Renal cortex interstitium (tissue), 11 donors: ENCODE results near the gene RFC3. TPM values are rescaled to one million over a fixed set of nuclear protein-coding genes. Genes with fewer than 3 reads are reported as not detected.

Source experiments
- DNase-seq, 11 donors: peaks; one replicate each; pipeline ENCODE4 v3.0.0-alpha.2; 2013; ENCODE audit warnings: low read depth in 9 of 11, low spot score in 4 of 11; ENCODE audit errors: extremely low read depth in 1 of 11
- polyA plus RNA-seq, 3 donors: library from polyadenylated mRNA; unstranded; fragments of 120-200 nt; gene quantifications; one replicate each; pipeline ENCODE4 v1.2.1, GENCODE V29; 2013; ENCODE audit not compliant: insufficient read length in 3 of 3

The RFC3 gene
- polyA plus RNA-seq, 3 donors, result 21.7 to 30.4 (median 25.1) TPM

DNA sequence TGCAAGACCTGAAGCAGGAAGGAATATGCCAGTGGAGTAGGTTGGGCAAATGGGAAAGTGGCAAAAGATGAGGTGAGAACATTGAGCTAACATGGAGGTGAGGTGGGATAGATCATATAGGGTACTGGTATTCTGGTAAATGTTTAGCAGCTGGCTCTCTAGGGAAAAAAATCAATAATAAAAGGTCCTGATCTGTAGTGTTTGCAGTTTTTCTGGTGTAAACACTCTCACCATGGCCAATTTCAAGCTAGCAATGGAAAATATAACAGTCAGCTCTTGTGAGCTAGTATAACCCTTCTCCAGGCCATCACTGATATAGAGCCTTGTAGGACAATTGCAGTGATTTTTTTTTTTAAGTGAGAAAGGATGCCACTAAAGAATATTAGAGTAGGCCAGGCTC lies 31.3 kb downstream of the RFC3 start:
- DNase-seq, result no peak

DNA sequence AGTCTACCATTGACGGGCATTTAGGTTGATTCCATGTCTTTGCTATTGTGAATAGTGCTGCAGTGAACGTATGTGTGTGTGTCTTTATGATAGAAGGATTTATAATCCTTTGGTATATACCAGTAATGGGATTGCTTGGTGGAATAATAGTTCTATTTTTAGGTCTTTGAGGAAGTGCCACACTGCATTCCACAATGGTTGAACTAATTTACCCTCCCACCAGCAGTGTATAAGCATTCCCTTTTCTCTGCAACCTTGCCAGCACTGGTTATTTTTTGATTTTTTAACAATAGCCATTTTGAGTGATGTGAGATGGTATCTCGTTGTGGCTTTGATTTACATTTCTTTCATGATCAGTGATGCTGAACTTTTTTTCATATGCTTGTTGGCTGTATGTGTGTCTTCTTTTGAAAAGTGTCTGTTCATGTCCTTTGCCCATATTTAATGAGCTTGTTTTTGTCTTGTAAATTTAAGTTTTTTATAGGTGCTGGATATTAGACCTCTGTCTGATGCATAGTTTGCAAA lies 37.5 kb downstream of the RFC3 start:
- DNase-seq, result no peak

DNA sequence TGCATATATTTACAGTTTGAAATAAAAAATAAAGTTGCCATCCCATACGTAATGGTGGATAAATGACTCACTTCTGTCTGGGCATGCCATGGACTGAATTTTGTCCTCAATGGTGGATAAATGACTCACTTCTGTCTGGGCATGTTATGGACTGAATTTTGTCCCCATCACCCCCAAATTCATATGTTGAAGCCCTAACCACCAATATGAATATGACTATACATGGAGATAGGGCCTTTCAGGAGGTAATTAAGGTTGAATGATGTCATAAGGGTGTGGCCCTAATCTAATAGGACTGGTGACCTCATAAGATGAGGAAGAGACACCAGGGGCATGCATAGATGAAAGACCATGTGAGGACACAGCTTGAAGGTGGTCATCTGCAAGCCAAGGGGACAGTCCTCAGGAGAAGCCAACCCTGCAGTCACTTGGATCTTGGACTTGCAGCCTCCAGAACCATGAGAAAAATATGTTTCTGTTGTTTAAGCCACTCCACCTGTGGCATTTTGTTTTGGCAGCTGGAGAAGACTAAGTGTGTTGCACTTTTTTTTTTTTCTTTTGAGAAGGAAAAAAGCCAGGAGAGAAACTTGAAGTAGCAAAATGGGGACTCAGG lies 41.8 kb downstream of the RFC3 start:
- no peak for DNase-seq

DNA sequence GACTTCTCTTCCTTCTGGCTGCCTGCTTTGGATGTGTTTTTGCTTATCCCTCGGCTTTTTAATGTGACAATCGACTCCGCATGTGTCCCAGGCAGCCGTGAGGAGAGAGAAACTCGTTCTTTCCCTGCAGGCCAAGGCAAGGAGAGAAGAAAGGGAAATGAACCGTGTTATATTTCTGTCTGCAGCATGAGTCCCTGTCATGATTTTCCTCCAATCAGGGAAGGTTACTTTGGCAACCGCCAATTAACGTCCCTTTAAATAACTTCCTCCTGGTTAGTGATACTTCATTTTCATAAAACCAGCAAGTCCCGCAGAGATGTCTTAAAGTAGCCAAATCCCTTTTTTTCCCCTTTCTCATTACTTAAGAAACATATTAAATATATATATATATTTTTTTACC lies 42.6 kb downstream of the RFC3 start:
- no peak for DNase-seq

GRCh38 chr13:33862016-33862415 lies 44.1 kb downstream of the RFC3 start:
- peak in 1 of 11 donors; percentile 4 for DNase-seq

DNA sequence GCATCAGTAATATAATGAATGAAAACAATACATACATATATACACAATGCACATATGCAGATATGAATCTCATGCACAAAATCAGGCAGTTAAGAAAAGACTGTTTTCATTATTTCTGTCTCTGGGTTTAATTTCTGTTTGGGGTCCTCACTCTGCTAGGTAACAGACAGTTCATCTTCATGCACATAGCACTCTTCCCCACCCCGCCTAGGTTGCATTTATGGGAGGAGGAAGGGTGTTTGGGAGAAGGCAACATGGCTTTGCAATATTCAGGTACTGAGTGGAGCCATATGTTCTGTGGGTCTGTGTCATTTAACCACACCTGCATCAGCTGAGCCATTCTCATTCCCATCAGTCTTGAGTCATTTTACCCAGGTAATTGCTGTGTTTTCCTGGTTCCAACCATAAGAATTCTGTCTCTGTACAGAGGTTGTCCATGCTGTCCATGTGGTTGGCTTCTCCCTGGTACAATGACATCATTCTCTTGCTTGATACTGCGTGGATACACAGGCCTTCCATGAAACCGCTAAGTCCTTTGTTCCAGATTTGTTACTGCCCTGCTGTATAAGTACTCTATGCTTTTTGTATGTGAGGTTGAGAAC lies 45.3 kb downstream of the RFC3 start:
- DNase-seq, result no peak

DNA sequence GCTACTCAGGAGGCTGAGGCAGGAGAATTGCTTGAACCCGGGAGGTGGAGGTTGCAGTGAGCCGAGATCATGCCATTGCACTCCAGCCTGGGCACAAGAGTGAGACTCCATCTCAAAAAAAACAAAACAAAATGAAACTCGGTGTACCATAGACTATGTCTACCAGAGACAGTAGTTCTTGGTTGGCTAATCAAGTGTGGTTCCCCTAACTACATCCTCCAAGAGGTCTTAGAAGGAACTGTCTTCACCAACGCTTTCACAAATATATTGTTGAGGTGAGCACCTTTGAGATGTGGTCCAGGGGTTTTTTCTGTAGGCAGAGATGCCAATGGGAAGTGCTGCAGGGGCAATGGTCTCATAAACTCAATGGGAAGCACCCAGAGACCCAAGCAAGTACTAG lies 48.0 kb downstream of the RFC3 start:
- no peak for DNase-seq

DNA sequence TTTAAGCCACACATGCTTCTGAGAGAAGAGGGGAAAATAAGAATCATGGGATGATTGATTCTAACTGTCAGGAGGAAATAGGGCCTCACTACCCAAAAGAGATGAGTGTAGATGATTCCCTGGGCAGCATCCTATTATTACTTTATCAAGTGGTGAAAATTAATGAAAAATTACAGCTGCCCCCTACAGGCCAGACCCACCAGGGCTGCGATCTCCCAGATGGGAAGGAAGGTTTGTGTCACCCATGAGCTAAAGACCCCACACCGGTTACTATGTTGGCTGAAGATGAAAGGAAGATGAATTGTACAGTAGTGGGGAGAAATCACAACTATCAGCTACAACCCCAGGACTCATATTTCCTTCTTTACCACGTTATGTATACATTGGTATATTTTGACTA lies 49.5 kb downstream of the RFC3 start:
- DNase-seq, result no peak

GRCh38 chr13:33868343-33868994 lies 50.5 kb downstream of the RFC3 start:
- DNase-seq, result no peak

- peak in 1 of 11 donors; percentile 3 for DNase-seq
Measured at GRCh38 chr13:33869005-33869404, 51.1 kb downstream of the RFC3 start.

DNA sequence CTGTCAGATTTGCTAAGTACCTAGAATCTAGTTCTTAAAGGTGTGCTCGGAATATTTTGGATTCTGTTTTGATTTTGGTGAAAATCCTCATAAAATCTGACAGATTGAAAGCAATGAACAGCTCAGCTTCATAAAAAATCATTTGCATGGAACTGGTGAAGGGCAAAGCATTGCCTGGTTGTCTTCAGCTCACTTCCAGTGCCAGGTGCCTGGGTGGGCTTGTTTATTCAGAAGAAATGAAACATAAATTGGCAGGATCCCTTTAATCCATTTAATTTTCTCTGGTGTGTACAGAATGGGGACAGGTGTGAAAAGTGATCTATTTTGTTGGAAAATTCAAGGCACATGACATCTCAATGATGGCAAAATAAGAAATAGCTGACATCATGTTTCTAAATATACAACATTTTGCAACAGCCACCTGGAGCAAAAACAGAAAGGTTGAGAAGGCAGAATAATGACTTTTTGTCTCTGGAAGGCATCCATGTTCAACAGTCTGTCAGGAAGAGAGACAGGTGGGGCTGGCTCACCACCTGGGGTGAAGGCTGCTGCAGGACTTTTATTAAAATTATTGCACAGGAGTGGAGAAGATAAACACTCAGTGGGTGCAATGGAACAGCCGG lies 52.2 kb downstream of the RFC3 start:
- no peak for DNase-seq

- no peak for DNase-seq
Measured at GRCh38 chr13:33871207-33872004, 53.5 kb downstream of the RFC3 start.

DNA sequence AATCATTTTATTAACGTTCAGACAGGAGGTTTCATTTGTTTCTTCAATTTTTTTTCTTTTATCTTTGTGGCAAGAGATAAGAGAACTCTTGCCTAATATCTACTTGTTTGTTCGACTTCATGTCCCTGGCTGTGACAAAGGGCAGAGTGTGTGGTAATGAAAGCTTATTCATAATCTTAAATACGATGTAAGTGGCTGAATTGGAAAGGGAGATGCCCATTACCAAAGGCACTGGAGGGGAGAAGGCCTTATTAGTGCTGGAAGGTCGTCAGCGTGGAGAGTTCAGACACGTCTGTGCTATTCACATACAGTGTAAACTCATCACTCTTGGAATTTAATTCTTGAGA lies 54.0 kb downstream of the RFC3 start:
- DNase-seq, result no peak

DNA sequence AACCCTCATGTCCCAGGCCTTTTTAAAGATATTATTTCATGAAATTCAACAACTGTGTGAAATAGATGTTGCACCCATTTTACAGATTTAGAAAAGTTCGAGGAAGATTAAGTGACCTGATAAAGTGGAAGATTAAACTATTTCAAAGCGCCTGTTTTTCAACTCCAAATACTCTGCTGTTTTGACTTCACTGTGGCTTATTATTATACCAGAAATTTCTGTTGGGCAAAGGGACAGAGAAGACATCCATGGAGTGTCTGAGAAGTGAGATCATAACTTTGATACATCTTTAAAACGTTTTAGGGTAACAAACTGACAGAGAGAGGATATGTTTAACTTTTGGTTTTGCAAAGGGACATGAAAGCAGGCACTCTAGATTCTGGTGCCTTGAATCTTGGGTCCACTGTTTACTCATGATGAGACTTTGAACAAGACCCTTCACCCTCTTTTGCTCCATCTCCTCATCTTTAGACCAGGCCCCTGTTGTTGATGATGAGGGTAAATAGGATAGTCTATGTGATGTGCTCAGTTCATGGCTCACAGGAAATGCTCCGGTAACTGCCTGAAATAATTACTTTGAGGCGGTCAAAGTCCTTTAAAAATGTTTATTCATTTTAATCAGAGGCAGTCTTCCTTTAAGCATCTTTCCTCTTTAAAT lies 55.4 kb downstream of the RFC3 start:
- DNase-seq, result no peak

DNA sequence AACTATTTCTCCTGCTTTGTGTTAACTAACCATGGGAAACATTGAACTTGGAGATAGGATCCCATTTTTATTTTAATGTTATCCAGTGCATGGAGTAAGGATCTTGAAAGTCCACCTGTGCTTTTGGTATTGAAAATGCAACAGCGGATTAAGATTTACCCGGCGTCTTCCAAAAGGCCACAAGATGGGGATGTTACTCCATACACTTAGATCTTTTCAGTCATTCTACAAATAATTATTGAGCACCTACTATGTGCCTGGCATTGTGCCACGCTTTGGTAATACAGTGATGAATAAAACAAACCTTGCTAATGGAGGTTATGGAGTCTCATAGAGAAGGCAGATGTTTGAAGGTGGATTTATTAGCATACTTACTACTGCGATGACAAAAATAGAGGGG lies 56.9 kb downstream of the RFC3 start:
- no peak for DNase-seq

DNA sequence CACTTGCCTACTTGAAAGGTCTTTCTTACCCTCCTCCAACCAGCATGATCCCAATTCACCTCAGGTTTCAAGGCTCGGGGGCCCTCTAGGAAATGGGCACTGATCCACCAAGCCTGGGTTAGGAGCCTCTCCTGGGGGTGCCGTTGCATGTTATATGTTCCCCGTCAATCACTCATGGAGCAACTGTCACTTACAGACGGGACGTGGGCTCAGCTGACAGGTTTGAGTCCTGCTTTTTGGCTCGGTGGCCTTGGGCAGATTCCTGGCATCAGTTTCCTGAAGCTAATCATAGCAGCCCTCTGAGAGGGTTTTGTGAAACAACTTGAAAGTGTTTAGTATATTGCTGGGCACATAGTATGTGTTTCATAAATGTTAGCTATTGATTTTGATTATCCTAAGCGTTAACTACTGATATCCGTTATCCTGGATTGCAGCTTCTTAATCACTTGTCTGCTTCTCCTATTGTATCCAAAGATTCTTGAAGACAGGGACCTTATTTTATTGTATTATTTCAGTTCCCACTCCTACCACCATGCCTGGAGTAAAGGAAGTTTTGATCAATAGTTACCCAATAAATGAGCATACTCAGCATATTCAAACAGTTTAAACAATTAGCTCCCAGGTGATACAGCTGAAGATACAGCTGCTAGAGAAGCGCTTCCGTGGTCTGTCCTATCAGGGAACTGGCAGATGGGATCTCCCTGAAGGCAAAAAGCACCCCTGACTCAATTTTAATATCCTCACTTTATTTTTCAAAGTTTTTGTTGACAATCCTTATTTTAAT lies 57.9 kb downstream of the RFC3 start:
- no peak for DNase-seq

GRCh38 chr13:33876716-33877394 lies 58.9 kb downstream of the RFC3 start:
- no peak for DNase-seq

DNA sequence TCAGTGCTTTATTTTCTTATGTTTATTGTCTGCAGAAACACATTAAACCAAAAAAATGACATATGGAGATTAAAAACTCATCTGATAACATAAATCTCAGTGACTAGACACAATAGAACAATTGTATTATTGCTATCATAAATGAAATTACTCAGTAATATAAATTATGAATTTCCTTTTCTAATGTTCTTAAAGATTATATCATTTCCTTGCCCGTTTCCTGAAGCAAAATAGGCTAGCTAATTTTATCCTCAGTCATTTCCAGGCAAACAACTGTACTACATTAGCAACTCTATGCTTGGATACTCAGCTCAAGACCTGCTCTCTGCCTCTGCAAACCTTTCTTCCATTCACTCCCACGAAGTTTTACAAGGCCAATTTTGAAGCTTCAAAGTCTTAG lies 61.2 kb downstream of the RFC3 start:
- DNase-seq, result no peak
